Putamen (tissue), 1 donor: ENCODE data around the gene ARID1B.
"Not testable (repeated sequence)": the region's sequence is repeated elsewhere in the genome, so short reads cannot be mapped to it uniquely, and the experiment has no call there.

ENCODE experiments used
- DNase-seq: peaks from one replicate; pipeline ENCODE4 v3.0.0-alpha.2; 2016; ENCODE audit warnings: low spot score

The ARID1B gene

DNA sequence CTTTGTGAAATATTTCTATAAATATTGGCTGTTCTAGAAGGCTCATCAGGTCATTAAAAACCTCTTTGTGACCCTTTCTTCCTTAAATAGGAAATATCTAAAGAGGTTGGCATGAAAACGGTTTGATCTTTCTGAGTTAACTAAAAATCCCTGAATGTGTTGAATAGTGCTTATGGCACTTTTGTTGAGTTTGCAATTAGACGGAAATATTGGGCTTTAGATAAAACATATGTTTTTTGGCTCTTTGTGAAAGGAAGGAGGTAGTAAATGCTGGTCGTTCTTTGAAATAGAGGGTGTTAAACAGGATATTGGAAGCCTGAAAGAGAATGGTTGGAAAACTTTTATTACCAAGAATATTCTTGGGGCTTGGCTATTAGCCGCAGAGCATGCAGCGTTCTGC lies 163.0 kb downstream of the ARID1B start:
- DNase-seq: no peak

DNA sequence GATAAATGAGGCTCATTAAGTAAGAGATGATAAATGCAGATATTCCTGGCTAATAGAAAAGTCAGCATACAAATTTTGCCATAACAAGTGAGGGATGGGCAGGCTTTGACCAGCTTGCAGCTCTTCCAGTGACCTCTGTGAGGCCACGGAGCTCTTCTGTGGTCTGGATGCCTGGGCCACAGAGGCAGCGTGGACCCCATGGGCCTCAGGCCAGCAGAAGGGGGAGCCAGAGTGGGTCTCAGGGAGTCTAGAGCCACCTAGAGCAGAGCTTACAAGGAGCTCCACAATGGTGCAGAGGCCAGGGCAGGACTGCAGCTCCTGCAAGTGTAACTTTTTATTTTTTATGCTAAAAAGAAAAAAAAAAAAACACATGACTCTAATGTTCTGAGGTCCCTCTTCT lies 165.1 kb downstream of the ARID1B start:
- DNase-seq: no peak

DNA sequence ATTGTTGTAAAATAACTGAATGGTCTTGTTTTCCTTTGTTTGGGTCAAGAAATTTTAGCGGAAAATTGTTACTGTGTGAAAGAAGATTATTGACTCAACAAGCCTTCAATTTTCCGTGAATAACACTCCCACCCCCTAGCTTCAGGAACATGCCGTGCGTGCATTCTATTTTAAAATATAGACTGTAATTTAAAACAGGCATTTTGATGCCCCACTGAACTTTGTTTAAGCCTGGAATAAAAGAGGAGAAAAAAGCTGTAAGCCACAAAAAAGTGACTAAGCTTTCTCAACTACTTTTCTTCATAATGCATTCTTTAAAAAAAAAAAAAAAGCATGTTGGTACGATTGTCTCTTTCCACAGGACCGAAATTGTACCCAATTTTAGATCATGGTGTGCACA lies 166.0 kb downstream of the ARID1B start:
- DNase-seq: no peak

DNA sequence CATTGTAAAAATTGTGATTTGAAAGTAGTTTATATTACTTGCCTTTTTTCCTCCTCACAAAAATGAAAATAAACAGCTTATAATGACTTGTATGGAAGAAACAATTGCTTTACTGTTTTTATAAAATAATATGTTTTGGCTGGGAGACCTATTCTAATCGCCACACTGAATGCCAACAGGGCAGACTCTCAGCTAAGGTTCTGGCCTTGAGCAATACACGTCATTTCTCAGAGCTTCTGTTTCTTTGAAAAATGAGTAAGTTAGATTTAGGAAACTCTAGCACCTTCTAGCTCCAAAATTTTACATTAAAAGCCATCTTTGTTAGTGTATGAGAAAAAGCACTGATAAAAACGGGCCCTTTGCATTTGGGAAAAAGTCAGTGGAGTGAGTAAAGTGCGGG lies 166.6 kb downstream of the ARID1B start:
- no peak for DNase-seq

DNA sequence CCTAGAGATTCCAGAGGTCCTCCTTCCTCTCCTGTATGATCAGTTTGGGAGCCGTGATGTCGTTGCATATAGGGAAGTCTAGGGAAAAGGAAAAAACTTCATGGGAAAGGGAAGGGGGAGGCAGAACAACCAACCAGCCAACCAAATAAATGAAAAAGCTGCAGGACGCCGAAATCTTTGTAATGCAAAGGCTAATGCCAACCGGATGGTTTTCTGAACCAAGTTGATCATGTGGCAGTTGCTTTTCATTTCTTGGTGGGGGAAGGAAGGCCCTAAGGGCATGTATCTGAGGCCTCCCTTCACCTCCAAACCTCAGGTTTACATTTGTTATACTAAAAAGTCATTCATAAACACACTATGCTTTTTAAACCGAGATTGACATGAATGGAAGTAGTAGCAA lies 167.2 kb downstream of the ARID1B start:
- DNase-seq: no peak

DNA sequence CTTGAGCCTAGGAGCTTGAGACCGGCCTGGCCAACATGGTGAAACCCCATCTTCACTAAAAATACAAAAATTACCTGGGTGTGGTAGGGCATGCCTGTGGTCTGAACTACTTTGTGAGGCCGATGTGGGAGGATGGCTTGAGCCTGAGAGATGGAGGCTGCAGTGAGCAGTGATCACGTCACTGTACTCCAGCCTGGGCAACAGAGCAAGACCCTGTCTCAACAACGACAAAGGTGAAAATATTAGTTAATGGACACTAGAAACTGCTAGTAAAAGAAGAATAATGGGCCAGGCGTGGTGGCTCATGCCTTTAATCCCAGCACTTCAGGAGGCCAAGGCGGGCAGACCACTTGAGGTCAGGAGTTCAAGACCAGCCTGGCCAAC lies 168.6 kb downstream of the ARID1B start:
- not testable (repeated sequence) for DNase-seq

DNA sequence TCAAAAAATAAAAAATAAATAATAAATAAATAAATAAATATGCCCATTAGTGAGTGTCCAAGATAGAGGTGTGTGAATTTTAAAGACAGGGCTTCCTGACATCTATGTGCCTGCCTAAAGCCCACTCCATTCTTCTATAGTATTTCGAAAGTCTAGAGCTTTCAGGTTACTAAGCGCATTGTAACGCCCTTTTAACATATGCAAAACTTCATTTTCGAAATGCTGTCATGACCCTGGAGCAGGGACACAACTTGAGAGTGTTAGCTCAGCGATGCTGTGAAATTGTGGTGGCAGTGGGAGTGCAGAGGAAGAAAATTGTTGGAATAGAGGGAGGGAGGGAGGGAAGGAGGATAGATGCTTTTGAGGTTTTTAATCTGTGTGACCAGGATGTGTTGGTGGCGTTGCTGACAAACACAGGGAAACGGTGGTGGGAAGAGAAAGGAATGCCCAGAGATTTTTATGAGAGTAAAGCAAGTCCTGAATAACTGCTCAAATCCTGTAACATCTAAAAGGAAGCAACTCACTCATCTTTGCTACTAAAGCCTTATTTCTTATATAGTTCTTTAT lies 169.3 kb downstream of the ARID1B start:
- DNase-seq: no peak

DNA sequence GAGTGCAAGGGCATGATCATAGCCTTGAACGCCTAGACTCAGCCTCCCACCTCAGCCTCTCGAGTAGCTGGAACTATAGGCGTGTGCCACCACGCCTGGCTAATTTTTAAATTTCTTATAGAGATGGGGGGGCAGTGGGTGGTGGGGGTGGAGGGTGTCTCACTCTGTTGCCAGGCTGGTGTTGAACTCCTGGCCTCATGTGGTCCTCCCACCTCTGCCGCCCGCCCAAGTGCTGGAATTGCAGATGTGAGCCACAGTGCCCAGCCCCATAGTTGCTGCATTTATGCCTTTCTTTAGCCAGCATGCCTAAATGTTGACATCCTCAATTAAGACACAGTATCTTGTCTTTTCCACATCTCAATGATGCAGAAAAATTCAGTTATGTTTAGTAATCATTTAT lies 171.1 kb downstream of the ARID1B start:
- no peak for DNase-seq

DNA sequence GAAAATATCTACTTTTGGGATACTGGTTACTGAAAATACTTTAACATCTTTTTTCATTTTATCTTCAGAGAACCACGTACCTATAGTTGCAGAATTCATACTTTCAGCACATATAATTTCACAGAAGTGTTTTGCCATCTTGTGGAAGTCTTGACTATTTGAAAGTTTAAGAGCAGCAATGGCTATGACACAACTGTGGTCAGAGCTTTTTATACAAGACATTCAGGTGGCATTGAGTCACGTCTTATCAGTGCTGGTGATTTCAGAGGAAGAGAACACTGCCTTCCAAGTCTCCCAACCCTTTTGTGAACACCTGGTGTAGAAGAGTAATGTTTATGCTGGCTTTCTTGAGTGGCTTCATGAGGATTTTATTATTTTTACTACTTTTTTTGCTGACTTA lies 171.6 kb downstream of the ARID1B start:
- DNase-seq: no peak

DNA sequence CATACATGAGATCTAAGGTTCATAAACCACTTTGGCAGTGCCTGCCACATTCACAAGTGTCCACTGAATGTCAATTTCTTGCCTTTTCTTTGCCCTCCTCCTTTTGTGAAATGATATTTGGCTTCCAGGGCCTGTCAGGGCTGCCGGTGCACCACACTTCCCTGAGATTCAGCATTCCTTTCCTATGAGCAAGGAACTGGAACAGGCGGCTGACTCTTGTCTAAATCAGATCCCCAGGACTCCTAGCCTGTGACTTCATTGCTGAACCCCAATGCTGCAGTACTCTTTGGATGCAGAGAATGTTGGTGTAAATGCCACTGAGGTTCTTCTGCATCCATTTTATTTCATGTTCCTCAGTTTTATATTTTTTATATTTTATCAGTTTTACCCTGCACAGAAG lies 172.2 kb downstream of the ARID1B start:
- DNase-seq: no peak

DNA sequence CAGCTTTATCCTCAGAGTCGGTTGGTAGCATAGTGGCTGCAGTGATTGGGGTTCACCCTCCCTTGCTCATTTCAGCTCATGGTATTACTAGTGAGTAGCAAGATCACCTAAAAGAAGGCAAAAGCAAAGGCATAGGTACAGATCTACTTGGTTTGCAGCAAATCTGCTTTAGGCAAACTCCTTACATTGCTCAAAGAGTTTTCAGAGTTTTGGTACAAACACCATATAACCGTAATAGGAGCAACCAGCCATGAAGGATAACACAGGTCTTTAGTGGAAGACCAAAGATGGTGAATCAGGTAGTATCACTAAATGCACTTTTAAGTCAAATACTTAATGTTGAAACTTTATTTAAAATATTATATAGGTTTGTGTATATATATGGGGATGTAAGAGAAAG lies 172.9 kb downstream of the ARID1B start:
- DNase-seq: no peak

DNA sequence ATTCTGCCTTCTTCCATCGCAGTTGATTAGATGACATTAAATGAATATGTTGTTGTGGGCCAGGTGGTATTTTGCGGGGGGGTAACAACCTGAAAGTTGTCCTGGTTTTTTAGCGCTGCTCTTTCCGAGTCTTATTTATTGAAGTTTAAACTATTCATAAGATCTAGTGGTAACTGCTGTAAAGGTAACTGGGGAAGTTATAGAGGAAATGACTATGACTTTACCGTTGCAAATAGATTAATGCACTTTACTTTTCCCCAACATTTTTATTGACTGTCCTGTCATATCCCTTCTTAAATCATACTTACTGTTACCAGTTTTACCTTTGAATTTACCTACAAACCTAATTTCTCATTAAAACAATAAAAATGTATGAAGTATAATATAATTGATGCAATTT lies 173.4 kb downstream of the ARID1B start:
- DNase-seq: no peak

DNA sequence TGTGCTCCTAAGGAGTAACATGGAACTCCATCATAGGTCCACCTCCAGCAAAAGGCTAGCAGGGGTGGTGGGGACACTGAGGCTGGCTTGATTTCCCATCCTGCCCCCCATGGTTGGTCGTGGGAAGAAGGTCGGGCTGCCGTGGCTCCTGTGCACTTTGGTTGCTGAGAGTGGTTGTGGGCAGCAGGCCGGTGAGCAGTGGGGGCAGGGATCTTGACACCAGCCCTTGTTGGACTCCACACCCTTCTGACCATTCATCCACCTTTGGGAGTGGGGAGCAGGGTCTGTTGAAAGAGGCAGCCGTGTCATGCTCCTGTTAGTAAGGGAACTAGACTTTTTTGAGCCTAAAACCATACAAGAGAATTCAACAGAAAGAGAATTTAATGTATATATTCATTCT lies 175.2 kb downstream of the ARID1B start:
- DNase-seq: no peak

DNA sequence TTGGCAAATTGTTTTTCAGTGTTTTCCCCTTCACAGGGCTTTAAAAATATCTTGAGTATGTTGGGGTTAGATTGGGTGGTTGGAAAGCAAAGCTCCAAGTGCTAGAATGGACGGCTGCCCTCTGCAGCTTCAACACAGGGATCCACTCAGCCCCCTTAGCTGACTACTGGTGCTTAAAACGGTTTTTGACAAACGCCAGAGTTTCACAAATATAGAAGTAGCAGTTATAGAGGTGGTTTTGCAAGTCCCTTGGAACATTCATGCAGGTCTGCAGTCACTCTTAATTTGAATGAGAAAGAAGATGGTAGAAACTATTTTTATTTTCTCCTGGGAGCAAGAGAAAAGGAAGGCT lies 175.9 kb downstream of the ARID1B start:
- DNase-seq: no peak

DNA sequence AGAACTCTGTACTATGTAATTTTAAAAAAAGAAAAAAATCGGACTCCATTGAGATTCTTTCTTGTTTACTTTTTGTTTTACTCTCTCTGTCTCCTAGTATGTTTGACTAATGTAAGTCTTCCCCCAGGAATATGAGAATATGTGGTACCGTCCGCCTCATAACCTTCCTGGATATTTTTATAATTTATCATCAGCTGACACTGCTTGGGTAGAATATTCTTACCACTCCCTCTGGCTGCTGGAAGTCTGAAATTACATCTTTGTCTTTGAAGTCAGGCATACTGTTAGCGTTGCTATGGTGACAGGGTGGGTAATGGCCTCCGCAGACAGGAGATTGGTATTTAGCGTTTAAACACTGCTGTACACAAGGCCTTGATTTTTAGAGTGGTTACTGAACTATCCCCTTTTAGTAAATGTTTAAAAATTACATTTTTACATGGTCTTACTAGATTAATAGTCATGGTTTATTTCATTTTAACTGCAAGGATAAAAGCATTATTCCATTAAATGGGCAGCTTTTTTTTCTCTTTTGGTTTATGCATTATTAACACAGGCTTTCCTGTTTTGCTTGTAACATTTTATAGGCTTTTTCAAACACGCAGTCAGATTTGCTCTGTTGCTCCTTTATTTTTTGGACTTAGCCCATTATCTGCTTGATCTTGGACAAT lies 176.4 kb downstream of the ARID1B start:
- DNase-seq: peak; percentile 42

DNA sequence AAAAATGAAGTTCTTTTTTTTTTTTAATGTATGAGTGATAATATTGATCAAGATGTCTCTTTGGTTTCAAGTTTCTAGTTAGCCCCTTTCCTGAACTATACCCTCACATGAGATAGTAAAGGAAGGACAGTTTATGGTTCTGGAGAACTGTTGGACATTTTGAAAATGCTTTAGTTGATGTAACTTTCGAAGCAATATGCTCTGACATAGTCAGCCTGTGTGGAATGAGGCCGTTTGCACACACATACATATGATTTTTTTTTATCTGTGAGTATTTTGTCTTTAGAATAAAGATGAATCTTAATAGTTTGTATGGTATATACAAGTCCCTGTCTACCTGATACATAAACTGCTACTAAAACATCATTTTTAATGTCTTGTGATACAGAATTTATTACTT lies 177.0 kb downstream of the ARID1B start:
- DNase-seq: no peak

DNA sequence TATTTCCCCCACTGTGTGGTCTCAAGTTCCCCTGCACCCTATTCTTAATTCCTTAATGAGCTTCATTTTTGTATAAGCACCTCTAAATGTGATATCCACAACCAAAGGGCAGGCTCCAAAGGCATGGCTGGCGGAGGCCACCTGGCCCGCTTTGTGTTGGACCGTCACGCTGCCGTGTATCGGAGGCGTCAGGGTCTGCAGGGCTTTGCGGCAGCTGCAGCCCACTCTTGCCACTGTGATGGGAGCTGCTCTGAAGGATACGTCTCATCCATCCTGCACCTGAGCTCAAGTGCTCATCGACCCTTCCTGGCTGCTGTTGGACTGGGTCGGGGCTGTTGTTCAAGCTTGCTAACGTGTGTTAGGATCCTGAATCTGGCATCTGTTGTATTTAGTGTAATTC lies 177.6 kb downstream of the ARID1B start:
- DNase-seq: no peak

DNA sequence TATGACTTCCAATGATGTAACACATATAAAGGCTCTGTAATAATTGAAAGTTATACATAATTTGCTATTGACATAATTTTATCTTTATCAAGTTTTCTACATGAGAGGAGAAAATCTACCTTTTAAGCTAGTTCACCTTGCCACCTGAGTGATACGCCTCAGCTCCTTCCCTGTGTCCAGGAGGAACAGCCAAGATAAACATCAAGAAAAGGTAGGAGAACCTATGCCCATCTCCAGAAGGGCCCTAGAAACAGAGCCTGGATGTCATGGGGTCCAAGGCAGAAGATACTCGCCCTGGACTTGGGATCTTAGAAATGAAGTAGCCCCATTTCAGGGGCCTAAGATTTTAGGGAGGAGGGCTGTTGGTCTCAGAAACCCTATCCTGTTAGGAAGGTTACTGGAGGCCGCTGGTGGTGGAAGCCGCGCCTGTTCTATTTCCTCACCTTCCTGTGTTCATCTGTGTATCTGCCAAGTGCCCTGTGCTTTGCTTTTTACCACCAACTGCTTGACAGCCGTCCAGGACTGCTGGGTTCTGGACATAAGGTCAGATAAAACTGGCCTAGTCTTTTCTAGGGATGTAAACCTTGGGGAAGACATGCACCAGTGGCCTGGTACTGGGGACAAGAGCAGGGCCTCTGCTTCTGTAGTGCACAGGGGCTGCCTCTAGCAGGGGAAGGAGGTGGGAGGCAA lies 178.5 kb downstream of the ARID1B start:
- DNase-seq: no peak

DNA sequence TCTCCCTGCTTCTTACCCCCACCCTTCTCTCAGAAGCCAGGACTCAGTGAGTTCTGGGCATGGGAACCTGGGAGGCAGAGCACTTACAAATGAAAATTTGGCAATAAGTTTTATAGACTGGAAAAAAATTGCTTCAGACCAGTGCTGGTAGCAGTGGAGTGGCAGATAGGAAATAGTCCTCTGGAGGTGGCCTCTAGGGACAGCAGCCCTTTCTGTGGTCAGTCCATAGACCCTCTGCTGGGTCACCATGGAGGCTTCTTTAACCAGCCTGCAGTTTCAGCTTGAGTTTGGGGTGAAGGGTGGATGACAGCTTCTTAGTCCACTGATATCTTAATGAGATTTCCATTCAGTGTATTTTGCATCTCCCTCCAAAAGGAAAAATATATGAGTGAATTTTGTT lies 179.1 kb downstream of the ARID1B start:
- DNase-seq: no peak

DNA sequence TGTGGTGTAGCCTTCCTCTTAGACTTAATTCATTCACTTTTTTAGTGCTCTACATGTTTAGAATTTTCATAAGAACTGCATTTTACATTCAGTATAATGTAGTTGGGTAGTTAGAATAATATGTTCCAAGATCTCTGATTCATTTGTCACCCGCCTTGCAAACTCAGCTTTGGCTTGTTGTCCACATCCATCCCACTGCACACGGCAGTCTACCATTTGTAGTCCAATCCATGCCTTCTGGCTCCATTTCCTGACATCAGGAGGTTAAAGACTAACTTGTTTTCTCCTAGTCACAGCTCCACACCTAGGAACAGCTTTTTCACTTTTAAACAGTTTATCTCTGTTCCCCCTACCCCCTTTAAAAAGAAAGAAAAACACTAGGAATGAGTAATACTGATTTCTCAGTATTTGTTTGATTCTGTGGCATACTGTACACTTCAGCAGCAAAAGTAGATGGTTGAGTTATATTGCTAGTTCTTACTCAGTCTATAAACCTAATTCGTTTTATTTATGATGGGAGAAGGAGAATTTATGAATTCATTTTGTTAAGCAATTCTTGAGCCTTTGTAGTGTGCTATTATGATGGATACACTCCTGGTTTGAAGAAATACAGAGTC lies 180.9 kb downstream of the ARID1B start:
- no peak for DNase-seq

DNA sequence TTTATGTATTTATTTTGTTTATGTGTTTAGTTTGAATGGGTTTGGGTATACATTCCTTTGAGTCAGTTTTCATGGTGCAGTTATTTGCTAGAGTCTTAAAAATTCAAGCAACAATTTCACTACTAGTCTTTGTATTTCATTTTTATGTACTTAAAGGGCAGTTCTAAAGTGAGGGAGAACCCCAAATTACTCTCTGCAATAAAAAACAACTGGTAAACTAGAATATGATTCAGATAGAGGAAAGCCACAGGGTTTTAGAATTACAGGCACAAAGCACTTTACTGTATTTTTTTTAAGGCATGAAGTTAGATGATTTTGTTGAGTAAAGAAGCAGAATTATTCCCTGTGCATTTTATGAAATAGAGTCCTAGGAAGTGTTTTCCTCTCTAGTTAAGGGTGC lies 183.3 kb downstream of the ARID1B start:
- DNase-seq: no peak

DNA sequence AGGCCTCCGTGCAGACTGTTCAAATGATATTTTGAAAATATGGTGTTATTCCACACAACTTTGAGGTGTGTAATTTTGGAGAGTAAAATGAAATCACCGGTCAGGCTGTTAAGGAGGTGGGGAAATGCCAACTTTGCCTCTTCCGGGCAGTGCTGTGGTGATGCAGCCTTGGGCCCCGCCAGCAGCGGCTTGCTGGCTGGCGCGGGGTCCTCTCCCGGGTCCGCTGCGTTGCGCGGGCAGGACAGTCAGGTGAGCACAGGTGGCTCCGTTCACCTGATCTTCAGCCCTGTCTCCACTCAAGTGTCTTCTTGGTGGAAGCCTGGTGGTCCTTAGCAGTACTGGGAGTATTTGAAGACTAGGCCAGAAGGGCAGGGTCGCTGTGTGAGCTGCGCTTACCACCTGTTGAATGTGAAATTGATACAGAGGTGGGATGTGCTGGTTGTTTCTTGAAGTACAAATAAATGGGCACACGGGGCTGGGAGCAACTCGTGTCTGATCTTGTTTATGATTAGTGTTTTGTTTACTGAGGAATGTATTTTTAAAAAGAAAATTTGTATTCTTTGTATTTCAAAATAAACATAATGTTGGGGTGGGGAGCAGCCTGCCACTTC lies 184.2 kb downstream of the ARID1B start:
- no peak for DNase-seq
